ENCODE results near the gene PCBP2.

GRCh38 chr12:53410951-53411350 lies 41.0 kb upstream of the PCBP2 start:
- TF ChIP-seq POLR2A (IDR thresholded peaks at IDR 0.05), result no peak
- TF ChIP-seq POLR2AphosphoS5 (IDR thresholded peaks at IDR 0.05), result no peak
- TF ChIP-seq CTCF (IDR thresholded peaks at IDR 0.05), result no peak
